ENCODE data around the gene FANCB. TPM values are rescaled to one million over a fixed set of nuclear protein-coding genes. Genes with fewer than 3 reads are reported as not detected.

Gene FANCB
- total and polyA plus RNA-seq, 2 of the 13 experiments (the other 11 are each of a cell fraction or from before 2014, with no cell fraction given): 1.0 to 5.8 TPM

GRCh38 chrX:14872851-14873675 is at the start of gene FANCB, which contains the start of gene MOSPD2 (continued):
- TF ChIP-seq SNAPC5 (CRISPR knock-in tag; IDR thresholded peaks at IDR 0.05; ENCODE audit: borderline replicate concordance) (no peak), CCAR2 (optimal IDR thresholded peaks at IDR 0.05; ENCODE audit: low read depth, low read length) (no peak), ZBTB46 (CRISPR knock-in tag; IDR thresholded peaks at IDR 0.05; ENCODE audit: borderline replicate concordance) (no peak), ZFP36L1 (CRISPR knock-in tag; IDR thresholded peaks at IDR 0.05) (no peak), GZF1 (CRISPR knock-in tag; IDR thresholded peaks at IDR 0.05) (no peak), ZSCAN22 (CRISPR knock-in tag; IDR thresholded peaks at IDR 0.05) (no peak), ZNF609 (CRISPR knock-in tag; IDR thresholded peaks at IDR 0.05; ENCODE audit: borderline replicate concordance) (no peak), PAXIP1 (CRISPR knock-in tag; conservative IDR thresholded peaks at IDR 0.05) (no peak), REL (CRISPR knock-in tag; conservative IDR thresholded peaks at IDR 0.05) (no peak), ZNF333 (CRISPR knock-in tag; IDR thresholded peaks at IDR 0.05; ENCODE audit: borderline replicate concordance) (no peak), MZF1 (CRISPR knock-in tag; IDR thresholded peaks at IDR 0.05; ENCODE audit: borderline replicate concordance) (no peak)
- TF ChIP-seq, protein P1, sequence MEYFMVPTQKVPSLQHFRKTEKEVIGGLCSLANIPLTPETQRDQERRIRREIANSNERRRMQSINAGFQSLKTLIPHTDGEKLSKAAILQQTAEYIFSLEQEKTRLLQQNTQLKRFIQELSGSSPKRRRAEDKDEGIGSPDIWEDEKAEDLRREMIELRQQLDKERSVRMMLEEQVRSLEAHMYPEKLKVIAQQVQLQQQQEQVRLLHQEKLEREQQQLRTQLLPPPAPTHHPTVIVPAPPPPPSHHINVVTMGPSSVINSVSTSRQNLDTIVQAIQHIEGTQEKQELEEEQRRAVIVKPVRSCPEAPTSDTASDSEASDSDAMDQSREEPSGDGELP (IDR thresholded peaks at IDR 0.05; ENCODE audit: borderline replicate concordance, low read depth): no peak
- TF ChIP-seq, protein P2, sequence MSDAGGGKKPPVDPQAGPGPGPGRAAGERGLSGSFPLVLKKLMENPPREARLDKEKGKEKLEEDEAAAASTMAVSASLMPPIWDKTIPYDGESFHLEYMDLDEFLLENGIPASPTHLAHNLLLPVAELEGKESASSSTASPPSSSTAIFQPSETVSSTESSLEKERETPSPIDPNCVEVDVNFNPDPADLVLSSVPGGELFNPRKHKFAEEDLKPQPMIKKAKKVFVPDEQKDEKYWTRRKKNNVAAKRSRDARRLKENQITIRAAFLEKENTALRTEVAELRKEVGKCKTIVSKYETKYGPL (CRISPR knock-in tag; IDR thresholded peaks at IDR 0.05): no peak
